Measurements from ENCODE around the gene CHST15. TPM values are rescaled to one million over a fixed set of nuclear protein-coding genes. Genes with fewer than 3 reads are reported as not detected.

The CHST15 gene
- total RNA-seq, 2 experiments from 2014 or later: 0.12 to 0.25 TPM

DNA sequence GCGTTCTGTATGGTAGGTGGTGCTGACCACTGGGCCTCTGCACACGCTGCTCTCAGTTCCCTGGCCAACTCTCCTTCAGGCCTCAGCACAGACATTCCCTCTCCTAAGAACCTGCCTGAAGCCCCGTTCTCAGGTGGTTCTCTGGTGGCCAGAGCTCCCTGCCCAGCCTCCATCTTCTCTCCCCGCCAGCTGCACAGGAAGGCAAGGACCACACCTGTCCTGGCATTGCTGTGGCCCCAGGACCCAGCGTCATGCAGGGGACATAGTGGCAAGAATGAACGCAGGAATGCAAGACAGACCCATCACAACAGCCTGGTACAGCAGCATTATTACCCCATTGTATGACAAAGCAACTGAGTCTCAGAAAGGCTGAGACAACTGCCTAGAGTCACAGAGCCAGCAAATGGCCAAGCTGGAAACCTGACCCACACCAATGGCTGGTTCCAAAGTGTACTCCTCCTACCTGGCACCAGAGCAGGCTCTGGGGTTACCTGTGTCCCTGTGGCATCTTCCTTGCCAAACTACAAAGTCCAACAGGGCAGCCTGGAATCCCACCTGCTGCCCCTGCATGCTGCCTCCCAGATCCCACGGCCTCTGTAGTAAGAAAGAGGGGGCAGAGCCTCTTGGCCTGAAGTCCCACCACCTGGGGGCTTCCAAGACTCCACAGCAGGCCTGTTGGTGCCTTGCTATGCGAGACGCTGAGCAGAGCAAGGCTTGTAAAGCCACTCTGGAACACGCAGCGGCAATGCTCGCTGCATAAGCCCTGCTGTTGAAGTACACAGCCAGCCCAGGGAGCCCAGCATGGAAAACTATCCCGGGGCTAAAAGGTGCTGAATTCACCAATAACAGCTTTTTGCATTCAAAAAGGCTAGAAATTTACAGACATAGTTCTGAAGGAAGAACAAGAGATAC lies 73.3 kb downstream of the CHST15 start:
- H3K9me3 Mint-ChIP-seq: no peaks in the 10 kb centered on the region
- DNase-seq: no peak
- H3K36me3 Mint-ChIP-seq: no peaks in the 10 kb centered on the region
- H3K4me3 Mint-ChIP-seq: no peak overlapping the region
- H3K27me3 Mint-ChIP-seq: peaks cover 6% of the 10 kb centered on the region
- H3K4me1 Mint-ChIP-seq: no peaks in the 10 kb centered on the region
- no peak overlapping the region for H3K27ac Mint-ChIP-seq

- DNase-seq: no peak
- H3K27ac Mint-ChIP-seq: no peak overlapping the region
- no peaks in the 10 kb centered on the region for H3K4me1 Mint-ChIP-seq
- H3K4me3 Mint-ChIP-seq: no peak overlapping the region
- peaks cover 6% of the 10 kb centered on the region for H3K27me3 Mint-ChIP-seq
- H3K36me3 Mint-ChIP-seq: no peaks in the 10 kb centered on the region
- peaks cover under 1% of the 10 kb centered on the region for H3K9me3 Mint-ChIP-seq
These were observed 74.4 kb downstream of the CHST15 start for GRCh38 chr10:124018886-124019525.

DNA sequence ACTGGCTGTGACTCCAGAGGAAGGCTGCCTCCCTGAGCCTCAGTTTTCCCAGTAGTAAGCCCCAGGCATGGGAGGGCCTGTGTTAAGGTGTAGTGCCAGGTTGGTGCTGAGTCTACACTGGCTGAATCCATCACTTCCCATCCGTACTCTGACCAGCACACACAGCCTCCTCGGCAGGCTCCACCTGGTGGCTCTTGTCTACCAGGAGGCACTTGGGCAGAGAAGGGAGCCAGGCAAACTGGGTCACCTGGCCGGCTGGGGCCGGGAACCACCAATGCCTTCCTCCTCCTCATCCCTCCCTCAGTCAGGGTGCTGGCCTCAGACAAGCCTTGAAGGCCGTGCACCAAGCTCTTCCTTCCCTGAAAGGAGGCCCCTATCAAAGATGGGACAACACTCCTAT lies 75.7 kb downstream of the CHST15 start:
- no peak for DNase-seq
- H3K36me3 Mint-ChIP-seq: no peaks in the 10 kb centered on the region
- H3K9me3 Mint-ChIP-seq: peaks cover 9% of the 10 kb centered on the region
- H3K27ac Mint-ChIP-seq: no peak overlapping the region
- H3K4me3 Mint-ChIP-seq: no peak overlapping the region
- no peaks in the 10 kb centered on the region for H3K4me1 Mint-ChIP-seq
- H3K27me3 Mint-ChIP-seq: peaks cover 3% of the 10 kb centered on the region

DNA sequence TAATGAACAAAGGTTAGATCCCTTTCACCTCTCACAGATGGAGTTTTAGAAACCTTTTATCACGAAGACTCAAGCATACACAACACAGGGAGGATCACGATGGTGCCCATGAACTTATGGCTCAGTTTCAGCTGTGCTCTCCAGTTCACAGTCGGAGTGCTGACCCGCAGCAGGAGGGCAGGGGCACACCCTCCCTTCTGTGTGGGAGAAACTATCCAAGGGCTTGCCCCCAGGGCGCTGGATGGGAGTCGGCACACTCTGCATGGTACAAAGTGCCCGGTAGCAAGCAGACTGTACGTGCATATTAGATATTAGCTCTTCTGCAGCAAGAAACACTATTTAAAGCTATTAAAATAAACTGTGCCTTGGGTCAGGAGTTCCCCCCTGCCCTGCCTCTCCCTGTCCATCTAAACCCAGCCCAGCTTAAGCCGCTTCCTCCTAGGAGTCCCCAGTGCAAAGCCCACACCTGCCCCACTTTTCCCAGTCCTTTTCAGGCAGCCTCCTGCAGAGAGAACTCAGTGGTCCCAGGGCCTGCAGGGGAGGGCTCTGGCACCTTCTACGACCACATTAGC lies 76.5 kb downstream of the CHST15 start:
- peaks cover 9% of the 10 kb centered on the region for H3K9me3 Mint-ChIP-seq
- no peak for DNase-seq
- H3K4me1 Mint-ChIP-seq: no peaks in the 10 kb centered on the region
- H3K27ac Mint-ChIP-seq: no peak overlapping the region
- peaks cover 3% of the 10 kb centered on the region for H3K27me3 Mint-ChIP-seq
- no peak overlapping the region for H3K4me3 Mint-ChIP-seq
- no peaks in the 10 kb centered on the region for H3K36me3 Mint-ChIP-seq

DNA sequence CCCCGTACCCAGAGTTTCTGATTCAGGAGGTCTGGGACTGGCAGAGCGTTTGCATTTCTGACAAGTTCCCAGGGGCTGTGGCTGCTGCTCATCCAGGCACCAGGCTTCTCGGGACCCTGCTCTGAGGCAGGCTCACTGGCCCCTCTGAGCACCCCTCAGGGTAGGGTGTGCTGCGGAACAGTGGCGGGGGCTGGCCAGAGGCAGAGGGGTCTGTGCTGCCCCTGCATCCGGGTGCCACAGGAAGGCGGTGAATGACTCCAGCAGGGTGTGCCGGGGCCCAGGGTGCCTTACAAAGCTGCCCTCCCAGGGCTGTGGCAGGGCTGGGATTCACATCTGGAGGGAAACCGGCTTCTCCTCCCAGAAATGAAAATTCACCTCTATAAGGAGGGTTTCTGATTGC lies 77.4 kb downstream of the CHST15 start:
- H3K9me3 Mint-ChIP-seq: peaks cover 9% of the 10 kb centered on the region
- H3K4me3 Mint-ChIP-seq: no peak overlapping the region
- H3K27ac Mint-ChIP-seq: no peak overlapping the region
- H3K36me3 Mint-ChIP-seq: no peaks in the 10 kb centered on the region
- no peaks in the 10 kb centered on the region for H3K27me3 Mint-ChIP-seq
- no peaks in the 10 kb centered on the region for H3K4me1 Mint-ChIP-seq
- DNase-seq: no peak

GRCh38 chr10:124014416-124015154 lies 78.8 kb downstream of the CHST15 start:
- H3K36me3 Mint-ChIP-seq: no peaks in the 10 kb centered on the region
- H3K9me3 Mint-ChIP-seq: peaks cover 9% of the 10 kb centered on the region
- no peak overlapping the region for H3K4me3 Mint-ChIP-seq
- DNase-seq: no peak
- H3K27me3 Mint-ChIP-seq: no peaks in the 10 kb centered on the region
- H3K4me1 Mint-ChIP-seq: no peaks in the 10 kb centered on the region
- H3K27ac Mint-ChIP-seq: no peak overlapping the region

GRCh38 chr10:124013916-124014315 lies 79.5 kb downstream of the CHST15 start:
- Mint-ChIP-seq H3K36me3 (no peaks in the 10 kb centered on the region), H3K27ac (no peak overlapping the region), H3K4me3 (no peak overlapping the region), H3K27me3 (no peaks in the 10 kb centered on the region), H3K9me3 (peaks cover 9% of the 10 kb centered on the region), H3K4me1 (no peaks in the 10 kb centered on the region)
- no peak for DNase-seq

GRCh38 chr10:124012991-124013390 lies 80.4 kb downstream of the CHST15 start:
- H3K27me3 Mint-ChIP-seq: peaks cover 3% of the 10 kb centered on the region
- no peak for DNase-seq
- peaks cover 9% of the 10 kb centered on the region for H3K9me3 Mint-ChIP-seq
- no peaks in the 10 kb centered on the region for H3K36me3 Mint-ChIP-seq
- H3K4me3 Mint-ChIP-seq: no peak overlapping the region
- no peak overlapping the region for H3K27ac Mint-ChIP-seq
- no peaks in the 10 kb centered on the region for H3K4me1 Mint-ChIP-seq

GRCh38 chr10:124012583-124012982 lies 80.8 kb downstream of the CHST15 start:
- Mint-ChIP-seq H3K4me3 (no peak overlapping the region), H3K27ac (no peak overlapping the region), H3K36me3 (no peaks in the 10 kb centered on the region), H3K27me3 (peaks cover 3% of the 10 kb centered on the region), H3K4me1 (no peaks in the 10 kb centered on the region), H3K9me3 (peaks cover 9% of the 10 kb centered on the region)
- no peak for DNase-seq

GRCh38 chr10:124012066-124012465 lies 81.3 kb downstream of the CHST15 start:
- DNase-seq: no peak
- no peaks in the 10 kb centered on the region for H3K36me3 Mint-ChIP-seq
- no peak overlapping the region for H3K27ac Mint-ChIP-seq
- H3K27me3 Mint-ChIP-seq: peaks cover 3% of the 10 kb centered on the region
- no peak overlapping the region for H3K4me3 Mint-ChIP-seq
- no peaks in the 10 kb centered on the region for H3K4me1 Mint-ChIP-seq
- H3K9me3 Mint-ChIP-seq: peaks cover 9% of the 10 kb centered on the region

- no peak overlapping the region for H3K4me3 Mint-ChIP-seq
- DNase-seq: no peak
- peaks cover 3% of the 10 kb centered on the region for H3K27me3 Mint-ChIP-seq
- H3K9me3 Mint-ChIP-seq: peaks cover 9% of the 10 kb centered on the region
- no peaks in the 10 kb centered on the region for H3K36me3 Mint-ChIP-seq
- no peaks in the 10 kb centered on the region for H3K4me1 Mint-ChIP-seq
- no peak overlapping the region for H3K27ac Mint-ChIP-seq
These were observed 81.9 kb downstream of the CHST15 start for GRCh38 chr10:124011464-124011863.

DNA sequence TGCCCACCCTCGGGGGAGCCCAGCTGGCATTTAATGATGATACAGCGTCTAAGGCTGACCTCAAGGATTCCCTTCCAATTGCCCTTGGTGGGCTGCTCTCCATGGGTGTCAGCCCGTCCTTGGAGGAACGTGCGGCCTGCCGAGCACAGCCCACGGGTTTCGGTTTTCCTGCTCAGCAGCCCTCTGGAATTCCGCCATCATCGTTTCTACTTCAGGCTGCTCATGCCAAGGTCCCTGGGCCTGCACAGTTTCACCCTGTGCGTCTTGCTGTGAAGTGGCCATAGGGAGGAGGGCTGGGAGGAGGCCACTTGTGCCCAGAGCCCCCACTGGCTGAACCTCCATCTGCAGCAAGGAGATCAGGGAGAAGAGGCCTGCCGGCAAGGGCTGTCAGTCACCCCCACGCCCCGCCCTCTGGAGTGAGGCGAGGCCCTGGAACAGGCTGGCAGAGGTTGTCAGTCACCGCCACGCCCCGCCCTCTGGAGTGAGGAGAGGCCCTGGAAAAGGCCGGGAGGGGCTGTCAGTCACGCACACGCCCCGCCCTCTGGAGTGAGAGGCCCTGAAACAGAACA lies 82.8 kb downstream of the CHST15 start:
- Mint-ChIP-seq H3K27me3 (peaks cover 3% of the 10 kb centered on the region), H3K36me3 (no peaks in the 10 kb centered on the region), H3K9me3 (peaks cover 9% of the 10 kb centered on the region), H3K4me1 (no peaks in the 10 kb centered on the region), H3K4me3 (no peak overlapping the region), H3K27ac (no peak overlapping the region)
- DNase-seq: no peak

DNA sequence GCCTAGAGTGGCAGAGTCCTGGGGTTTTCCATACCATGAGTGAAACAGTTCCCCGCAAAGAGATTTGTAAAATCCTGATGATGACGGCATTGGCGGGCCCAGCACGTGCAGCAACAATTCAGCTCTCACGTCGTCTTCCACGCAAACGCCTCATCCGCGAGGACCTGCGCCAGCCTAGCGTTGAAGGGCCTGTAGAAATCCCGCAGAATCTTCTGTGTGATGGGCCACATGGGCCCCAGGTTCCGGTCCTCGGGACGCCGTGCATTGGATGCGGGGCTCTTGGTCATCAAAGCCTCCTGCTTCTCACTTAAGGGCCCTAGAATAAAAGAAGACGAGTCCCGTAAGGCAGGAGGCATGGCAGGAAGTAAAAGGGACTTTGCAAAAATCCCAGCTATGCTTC lies 83.4 kb downstream of the CHST15 start:
- Mint-ChIP-seq H3K4me1 (no peaks in the 10 kb centered on the region), H3K9me3 (peaks cover 9% of the 10 kb centered on the region), H3K4me3 (no peak overlapping the region), H3K27ac (no peak overlapping the region), H3K36me3 (no peaks in the 10 kb centered on the region), H3K27me3 (peaks cover 3% of the 10 kb centered on the region)
- DNase-seq: no peak

DNA sequence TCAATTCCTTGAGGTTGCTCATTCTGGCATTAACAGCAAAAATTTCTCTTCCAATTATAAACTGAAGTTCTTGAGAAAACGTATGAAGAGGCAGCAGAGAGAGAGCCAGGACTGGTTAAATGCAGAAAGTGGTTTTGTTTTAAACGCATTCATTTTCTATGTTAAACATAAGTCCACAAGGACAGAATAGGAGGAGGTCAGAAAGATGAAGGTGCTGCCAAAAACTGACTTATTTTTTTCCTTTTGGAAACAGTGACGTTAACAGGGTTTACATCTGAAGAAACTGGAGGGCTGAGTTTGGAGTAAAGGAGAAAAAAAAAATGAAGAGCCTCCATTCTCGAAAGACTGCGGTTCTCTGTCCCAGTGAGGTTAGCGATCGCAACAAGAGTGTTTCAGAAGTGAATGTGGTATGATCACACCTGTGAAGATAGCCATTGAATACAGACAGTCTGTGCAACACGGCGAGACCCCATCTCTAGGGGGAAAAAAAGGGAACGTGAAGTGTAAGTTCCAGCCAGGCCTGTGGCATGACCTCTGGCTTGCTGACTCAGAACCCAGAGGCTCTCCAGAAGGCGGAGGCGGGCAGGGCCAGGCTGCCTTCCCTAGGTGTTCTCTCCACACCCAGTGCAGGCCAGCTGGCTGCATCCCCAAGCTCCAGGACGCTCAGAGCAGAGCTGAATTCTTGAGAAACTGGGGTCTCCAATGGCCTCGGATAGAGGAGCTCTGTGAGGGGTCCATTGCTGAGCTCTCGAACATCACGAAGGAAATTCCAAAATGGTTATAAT lies 84.0 kb downstream of the CHST15 start:
- Mint-ChIP-seq H3K36me3 (no peaks in the 10 kb centered on the region), H3K27ac (no peak overlapping the region), H3K27me3 (peaks cover 3% of the 10 kb centered on the region), H3K4me1 (no peaks in the 10 kb centered on the region), H3K9me3 (peaks cover 9% of the 10 kb centered on the region), H3K4me3 (no peak overlapping the region)
- DNase-seq: no peak
